HG02970 (cell line): Measurements from ENCODE around the gene PSMB5.

Experiments
- ATAC-seq: cut with Tn5 transposase; IDR thresholded peaks from one replicate; pipeline ENCODE4 v1.9.1; 2021; ENCODE audit warnings: mild to moderate bottlenecking, moderate library complexity, moderate number of reproducible peaks; ENCODE audit not compliant: unreplicated experiment, low FRiP score

Gene PSMB5

DNA sequence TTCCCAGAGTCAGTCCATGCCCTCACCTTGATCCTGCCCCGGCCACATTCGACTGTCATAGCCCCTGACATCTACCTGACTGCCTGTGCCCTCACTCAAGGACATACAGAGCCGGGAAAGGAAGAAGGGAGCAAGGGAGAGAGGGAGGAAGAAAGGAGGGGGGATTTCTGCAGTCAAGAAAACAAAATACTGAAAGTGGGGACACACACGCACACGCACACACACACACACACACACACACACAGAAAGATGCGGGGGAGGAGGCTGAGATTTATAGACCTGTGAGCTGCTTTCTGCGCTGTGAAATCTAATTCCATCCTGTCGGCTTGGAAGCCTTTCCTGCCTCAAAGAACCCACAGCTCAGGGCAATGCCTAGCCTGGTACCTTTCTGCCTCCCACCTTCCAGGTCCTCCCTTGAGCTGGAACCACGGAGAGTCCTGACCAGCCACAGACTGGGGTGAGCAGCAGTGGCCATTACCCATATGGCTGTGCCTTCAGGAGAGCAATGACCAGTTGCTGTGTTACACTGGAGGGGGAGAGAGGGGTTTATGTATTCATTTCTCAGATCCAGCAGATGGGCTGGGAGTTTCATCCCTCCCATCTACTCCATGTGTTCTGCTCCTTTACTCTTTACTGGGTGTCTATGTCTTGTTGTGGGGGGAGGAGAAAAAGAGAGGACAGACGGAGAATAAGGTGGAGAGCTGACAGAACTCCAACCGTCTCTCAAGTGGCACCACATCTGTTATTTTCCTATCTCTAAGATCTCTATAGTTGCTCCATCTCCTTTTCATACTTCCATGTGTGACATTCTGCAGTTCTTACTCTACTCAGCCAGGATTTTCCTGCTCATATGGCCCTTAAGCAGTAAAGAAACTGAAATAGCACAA, 37.7 kb downstream of the PSMB5 start:
- ATAC-seq = no peak

DNA sequence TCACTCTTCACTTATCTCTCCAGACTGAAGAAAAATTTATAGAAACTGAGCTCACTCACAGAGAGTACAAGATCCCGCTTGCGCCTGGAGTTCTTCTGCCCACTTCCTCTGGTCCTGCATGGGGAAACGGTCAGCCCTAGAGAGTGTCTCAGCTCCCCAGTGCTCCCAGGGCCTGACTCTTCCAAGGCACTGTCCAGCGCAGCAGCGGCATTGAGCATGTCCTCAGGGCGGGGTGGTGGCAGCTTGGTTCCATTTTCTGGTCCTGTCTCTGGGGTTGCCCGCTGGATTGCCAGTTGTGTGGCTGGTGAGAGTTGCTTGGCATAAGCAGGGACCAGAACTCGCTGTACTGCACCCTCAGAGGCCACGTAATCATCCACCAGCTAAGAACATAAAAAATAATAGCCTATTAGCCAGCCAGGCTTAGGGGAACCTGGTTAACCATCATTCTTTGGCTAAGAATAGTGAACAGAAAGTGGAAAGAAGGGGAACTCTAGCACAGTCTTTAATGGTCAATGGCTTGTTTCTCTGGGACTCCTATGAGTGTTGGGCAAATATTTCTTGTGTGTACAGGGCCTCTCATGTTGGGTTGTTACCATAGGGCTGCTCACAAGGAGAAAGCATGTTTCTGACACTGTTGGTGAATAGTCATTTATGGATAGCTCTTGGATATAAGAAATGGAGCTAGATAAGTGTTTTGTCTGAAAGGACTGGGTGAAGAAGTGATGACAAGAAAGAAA, 38.6 kb downstream of the PSMB5 start:
- no peak for ATAC-seq

DNA sequence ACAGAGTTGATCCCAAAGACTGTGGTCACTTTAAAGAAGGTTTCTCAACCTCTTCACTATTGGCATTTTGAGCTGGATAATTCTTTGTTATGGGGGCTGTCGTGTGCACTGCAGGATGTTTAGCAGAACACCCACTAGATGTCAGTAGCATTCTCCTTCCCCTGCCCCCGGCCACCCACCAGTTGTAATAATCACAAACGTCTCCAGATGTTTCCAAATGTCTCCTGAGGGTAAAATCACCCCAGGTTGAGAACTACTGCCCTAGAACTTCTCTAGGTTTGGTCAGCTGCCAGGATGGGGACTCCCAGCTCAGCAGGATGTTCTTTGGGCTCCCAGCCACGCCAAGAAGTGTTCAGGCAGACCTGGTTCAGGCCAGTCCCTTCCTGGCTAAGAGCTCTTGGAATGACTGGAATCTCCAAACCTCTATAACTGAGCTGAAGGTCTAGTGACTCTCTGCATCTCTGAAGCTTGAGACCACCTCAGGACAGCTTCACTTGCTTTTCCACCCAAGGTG, 39.9 kb downstream of the PSMB5 start:
- ATAC-seq = no peak

DNA sequence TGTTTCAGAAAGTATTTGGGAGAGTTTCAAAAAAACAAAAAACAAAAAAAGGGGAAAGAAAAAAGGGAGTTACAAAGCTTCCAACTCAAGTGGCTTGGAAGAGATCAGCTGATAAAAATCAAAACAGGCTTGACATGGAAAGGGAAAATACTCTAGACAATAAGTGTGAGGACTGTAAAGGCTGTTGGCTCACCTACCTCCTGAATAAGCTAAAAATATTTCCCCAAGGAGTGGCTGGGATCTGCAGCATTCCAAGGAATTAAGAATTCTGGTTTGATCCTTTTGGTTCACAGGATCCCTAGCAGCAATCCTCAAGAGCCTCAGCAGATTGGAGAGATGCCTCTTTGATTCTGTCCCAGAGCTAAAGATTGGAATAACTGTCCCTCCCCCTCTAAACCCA, 41.2 kb downstream of the PSMB5 start:
- no peak for ATAC-seq

DNA sequence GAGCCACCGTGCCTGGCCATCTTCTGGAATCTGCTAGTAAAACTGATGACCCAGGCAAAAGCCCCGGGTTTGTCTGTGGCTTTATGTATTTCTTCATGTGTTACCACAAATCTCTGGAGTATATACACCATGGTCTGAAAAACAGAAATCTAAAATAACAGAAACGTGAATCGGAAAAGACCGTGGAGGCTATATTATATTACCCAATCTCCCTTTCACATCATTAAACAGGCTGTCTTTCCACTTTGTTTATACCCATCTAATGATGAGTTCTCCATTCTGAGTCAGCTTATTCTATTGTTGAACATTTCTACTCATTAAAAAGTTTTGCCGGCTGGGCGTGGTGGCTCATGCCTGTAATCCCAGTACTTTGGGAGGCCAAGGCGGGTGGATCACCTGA, 42.8 kb downstream of the PSMB5 start:
- ATAC-seq = no peak

DNA sequence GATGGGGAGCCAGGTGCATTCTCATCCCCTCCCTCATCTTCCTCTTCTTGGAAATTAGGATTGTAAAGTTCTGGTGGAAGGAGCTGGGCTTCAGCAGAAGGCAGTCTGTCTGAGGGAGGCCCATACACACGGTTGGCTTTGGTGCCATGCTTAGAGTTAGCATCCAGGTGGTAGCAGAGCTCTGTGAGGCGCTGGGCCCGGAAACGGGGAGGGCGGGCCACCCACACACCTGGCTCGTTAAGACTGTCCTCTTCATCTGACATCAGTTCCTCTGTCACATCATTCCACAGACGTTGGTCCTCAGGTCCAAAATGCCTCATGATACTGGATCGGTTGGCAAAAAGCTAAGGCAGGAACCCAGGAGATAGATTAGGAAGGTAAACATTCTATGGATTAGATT, 47.4 kb downstream of the PSMB5 start:
- ATAC-seq = no peak

DNA sequence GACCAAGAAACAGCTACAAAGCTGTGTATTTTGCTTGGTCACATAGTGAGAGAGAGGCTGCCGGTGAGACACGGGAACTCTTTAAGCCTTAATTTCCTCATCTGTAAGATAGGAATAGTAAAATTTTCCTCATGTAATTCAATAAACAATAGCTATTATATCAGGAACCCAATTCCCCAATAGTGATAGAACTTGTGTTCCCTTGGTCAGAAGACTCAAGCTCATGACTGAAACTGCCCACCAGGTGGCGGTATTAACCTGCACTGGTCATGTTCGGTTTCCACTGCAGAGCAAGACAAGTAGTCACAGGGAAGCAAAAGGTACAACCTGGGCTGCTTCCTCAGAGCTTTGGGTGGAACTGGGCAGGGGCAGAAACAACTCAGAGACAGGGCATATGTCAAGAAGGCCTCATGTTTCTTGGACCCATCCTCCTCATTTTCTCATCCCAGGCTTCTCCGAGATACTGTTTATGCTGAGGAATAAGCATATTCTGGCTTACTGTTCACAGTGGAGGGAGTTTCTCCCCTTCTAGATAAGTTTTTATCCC, 48.1 kb downstream of the PSMB5 start:
- no peak for ATAC-seq

DNA sequence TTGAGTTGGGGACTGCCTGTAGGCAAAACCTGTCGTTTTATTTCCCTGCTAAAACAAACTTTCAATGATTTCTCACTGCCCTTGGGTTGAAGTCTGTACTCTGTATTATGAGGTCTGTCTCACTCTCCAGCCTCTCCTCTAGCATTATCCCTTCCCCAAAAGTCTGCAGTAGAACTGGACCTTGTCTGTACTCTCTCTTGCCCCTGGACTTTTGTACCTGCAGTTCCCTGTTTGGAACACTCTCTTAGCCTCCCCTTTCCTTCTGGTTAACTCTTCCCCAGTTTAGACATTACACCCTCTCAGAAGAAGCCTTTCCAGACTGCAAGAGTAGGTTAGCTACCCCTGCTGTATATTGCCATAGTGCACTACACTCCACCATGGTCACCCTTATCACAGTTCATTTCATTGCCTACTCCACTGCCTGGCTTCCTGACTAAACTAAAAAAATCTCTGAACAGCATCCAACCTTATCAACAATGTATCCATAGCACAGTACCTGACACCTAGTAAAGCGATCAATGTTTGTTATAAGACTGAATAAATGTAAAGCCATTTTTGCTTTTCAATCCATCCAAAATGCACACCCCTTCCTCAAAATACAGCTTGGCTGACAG, 48.7 kb downstream of the PSMB5 start:
- ATAC-seq = no peak

DNA sequence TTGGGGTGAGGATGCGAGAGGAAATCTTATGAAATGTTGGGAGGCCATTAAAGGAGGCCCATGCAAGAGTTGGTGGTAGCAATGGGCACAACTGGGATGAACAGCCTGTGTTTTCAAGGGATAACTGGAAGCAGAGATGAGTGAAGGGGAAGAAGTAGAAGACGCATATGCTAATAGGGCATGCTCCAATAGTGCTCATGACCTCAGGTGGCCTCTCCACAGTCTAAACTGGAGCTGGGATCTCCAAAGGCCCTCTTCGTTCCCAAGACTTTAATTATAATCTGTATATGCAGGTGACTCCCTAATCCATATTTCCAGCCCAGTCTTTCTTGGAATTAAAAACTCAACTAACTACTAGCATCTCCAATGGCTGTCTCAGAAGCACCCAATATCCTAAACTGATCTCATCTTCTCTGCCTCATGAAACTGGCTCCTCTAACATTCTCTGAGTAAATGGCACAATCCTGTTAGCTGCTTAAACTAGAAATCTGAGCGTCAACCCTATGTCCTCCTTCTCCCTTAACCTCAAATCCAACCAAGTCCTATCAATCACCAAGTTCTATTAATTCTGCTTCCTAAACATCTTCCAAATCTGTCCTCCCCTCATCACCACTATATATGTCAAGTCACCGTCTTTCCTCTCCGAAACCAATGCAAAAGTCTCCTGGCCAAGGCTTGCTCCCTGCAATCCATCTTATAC, 49.6 kb downstream of the PSMB5 start:
- ATAC-seq = no peak

DNA sequence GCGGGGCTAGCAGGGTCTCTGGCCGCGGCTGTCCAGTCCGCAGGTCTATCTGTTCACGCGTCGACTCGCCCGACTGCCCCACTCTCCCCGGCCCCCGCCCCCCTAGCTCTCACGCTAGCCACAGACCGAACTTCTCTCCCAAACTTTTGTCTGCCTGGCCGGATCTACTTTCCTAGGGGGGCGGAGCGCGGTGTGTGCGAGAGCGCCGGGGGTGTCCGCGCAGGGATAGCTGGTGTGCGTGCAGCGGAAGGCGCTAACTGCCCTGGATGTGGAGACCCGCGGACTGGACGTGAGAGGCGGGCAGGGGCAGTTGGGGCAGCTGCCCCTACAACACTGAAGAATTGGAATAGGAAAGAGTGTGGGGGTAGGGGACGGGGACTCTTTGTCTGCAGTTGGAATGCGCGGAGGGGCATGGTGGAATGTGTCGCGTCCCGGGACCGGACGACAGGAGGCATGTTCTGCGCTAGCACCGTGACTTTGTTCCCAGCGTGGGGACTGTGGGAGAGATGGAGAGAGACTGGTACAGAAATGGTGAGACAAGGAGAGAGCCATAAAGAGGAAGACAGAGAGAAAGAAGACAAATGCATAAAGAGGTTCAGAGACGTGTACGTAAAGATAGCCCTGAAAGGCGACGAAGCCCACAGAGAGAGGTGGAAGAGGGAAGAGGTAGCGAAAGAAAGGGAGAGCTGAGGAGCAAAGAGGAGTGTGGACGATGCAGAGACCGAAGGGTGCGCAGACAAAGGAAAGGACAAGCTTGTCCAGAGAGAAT, 52.0 kb downstream of the PSMB5 start, which contains the start of gene AJUBA:
TSS of gene AJUBA (minus strand) at position 75 of the 769 bp plus-strand sequence. CDS start 285 bp downstream, outside the sequence.
- no peak for ATAC-seq

DNA sequence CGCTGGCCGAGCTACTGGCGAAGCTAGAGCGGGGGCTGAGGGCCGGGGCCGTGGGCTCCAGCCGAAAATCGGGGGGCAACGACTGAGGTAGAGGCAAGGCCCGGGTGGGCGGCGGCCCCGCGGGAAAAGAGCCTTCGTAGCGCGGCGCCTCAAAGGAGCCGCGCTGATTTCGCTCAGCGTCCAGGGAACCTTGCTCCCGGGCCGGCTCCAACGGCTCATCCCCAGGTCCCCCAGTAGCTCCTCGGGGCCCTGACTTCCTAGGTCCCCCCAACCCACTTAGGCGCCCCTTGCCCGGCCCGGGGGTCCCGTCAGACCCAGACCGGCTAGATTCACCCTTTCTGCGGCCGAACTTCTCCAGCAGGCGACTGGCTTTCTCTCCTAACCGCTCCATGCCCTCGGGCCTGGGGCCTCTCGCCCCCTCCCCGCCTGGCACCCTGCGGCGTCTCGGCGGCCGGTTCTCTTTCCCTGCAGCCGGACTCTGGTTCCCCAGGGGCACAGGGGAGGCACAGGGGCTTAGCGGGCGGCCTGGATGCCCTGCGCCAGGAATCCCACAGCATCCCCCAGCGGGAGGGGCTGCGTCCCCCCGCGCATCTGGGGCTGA, 52.7 kb downstream of the PSMB5 start:
- ATAC-seq = no peak

DNA sequence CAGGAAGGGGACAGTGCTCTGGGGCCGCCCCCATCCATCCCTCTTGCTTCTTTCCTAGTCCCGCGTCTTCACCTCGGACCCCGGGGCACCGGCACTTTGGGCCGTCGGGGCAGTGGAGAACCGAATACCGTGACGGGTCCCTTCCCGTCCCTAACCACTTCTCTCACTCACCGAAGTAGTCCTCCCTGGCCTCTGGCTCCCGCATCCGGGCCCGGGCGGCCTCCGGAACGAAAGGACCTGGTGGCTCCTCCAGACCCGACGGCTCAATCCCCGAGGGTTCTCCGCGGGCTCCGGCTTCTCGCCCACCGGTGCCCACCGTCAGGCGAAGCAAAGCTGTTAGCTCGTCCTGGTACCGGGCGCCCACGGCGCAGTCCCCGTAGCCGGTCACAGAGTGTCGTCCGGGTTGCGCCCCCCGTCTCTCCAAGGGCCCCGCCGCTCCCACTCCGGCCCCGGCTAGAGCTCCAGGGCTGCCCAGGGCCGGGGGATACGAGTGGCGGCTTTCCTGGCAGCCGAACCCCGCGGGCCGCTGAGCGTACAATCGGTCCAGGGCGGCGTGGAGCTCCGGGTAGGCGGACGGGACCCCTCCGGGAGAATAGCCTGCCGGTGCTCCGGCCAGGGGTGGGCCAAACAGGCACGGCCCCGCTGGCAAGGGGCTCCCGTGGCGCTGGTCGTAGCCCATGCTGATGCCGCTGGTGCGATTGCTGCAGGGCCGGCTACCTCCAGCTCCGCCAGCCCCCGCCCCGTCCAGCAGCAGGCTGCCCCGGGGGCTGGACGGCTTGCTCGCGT, 53.4 kb downstream of the PSMB5 start:
- ATAC-seq = no peak

DNA sequence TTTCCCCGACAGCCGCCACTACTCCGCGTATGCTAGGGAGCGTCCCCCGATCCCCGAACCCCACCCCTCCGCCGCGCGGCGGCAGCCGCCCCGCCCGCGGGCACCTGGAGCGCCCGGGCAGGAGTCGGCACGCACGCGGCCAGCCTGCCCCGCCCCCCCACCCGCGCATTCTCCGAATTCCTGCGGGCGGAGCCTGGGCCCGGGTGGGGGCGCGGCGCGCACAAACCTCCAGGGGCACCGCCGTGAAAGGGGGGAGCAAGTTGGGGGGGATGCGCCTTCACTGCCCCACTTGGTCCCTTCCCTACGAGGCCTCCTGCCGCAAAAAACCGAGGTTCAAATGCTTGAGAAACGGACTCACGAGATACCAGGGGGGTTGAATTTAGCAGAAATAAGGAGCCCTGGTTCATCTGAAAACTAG, 54.0 kb downstream of the PSMB5 start:
- no peak for ATAC-seq

DNA sequence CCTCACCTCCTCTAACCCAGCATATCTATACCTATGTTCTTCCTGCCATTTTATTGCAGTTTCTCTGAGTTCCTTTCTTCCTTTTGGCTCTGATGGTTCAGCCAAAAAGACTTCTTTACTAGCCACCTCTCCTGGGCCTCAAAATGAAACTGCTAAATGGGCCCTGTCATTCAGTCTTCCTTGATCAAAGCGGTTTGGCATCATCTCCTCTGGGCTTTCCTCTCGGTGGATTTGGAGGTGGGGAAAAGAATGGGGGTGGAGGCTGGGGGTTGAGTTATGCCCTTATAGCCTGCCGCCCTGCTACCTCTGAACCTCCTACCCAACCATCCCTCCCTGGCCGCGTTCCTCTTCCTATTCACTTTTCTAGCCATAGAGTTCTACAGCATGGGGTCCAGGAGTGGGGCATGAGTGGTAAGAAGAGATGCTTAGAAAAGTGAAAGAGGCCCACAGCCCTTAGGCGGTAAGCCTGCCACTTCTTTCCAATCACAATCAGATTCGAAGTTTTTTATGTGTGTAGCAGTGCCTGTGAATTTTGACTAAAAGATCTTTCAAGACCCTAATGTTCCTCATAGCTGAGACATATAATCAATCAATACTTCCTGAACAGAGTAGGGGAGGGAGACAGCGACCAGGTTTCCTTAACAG, 54.8 kb downstream of the PSMB5 start:
- ATAC-seq = no peak

DNA sequence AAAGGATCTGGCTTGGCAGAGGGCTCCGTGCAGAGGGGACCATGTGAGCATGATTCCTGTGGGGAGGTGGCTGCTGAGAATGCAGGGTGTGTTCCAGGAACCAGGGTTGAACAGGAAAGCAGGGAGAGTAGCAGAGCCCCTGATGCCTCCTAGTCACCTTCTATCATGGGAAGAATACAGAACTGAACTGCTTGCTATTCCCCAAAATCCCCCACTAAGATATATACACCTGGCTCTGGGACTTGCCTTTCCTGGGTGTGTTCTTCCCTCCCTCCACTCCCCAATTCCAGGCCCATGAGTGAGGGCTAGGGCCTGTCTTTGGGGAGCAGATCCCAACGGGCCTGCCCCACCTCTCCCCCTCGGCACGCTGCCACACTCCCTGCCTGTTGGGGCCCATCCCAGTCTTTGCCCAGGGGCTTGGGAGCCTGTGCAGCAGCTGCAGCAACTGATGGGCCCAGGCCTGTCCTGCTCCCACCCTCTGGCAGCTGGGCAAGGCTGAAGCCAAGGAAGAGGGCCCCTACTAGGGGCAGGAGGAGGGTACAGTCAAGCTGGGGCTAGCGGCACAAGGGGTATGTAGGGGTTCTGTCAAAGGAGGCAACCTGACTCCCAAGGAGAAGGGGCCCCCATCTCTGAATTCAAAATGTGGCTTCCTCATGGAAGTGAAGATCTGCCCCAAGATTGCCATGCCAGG, 55.6 kb downstream of the PSMB5 start:
- no peak for ATAC-seq

DNA sequence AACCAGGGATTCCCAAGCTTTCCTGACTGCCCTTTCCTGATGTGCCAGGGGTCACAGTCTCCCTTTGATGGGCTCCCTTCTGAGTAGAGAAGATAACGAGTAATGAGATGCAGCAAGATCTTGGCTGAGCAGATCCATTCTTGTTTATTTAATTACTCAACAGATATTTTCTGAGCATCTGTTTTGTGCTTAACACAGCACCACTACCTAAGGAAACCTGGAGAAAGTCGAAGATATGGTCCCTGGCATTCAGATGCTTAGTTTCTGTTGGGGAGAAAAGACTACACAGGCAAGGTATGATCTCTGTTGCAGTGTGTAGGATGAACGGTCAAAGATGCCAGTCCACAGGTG, 56.2 kb downstream of the PSMB5 start:
- no peak for ATAC-seq
